K562 (cell line): ENCODE results near the gene CRYAB. TPM values are rescaled to one million over a fixed set of nuclear protein-coding genes. Genes with fewer than 3 reads are reported as not detected.

ENCODE experiments used
- ATAC-seq: fragments of 200-7000 bp; cut with Tn5 transposase; 3 replicates; pipeline ENCODE4 v1.9.1; 2020; ENCODE audit warnings: moderate library complexity
- BruUV-seq: library from RNA; stranded (reverse); fragments of 400-500 nt; replicated peaks from 2 replicates; lab custom pipeline; 2021; lab: Mats Ljungman, UMichigan
- CTCF ChIA-PET: fragments of 300-600 bp; formaldehyde crosslinking; extraction: SDS; loops from one replicate; lab custom pipeline; 2021; ENCODE audit warnings: low intra/inter-chr PET ratio; lab: Yijun Ruan, JAX
- POLR2A ChIA-PET: fragments of 300-600, 350-650 bp; sonication (Branson Sonifier 250); formaldehyde crosslinking; extraction: SDS; loops from one replicate; lab custom pipeline; 2021; ENCODE audit warnings: antibody characterized with exemption, inconsistent platforms; lab: Yijun Ruan, JAX
- DNase-seq, 4 experiments: peaks; one replicate each; pipeline versions ENCODE4 v3.0.0 to v3.0.0-alpha.2; 2011 to 2018; ENCODE audit warnings: low spot score in 3 of 4, mixed read lengths in 3 of 4; ENCODE audit errors: extremely low read depth in 1 of 4
- FAIRE-seq: peaks from 2 replicates; lab custom pipeline; 2011; peaks lifted over from hg19 to GRCh38; lab: Jason Lieb, UNC
- H2AFZ ChIP-seq: 2 replicates; pipeline ENCODE4 v1.6.0; 2011; ENCODE audit warnings: low read depth, low read length, control low read depth, inconsistent platforms
- H3K27ac ChIP-seq: fragments of 200-600 bp; 3 replicates; pipeline ENCODE4 v1.8.0; 2011; ENCODE audit warnings: low read depth, mild to moderate bottlenecking, control low read depth, inconsistent platforms, low read length, moderate library complexity, mixed read lengths; ENCODE audit errors: extremely low read depth
- H3K27me3 ChIP-seq, 2 experiments: fragments of 300-600 bp in 1 of 2; 2 replicates in 1 of 2; 3 replicates in 1 of 2; pipeline versions ENCODE4 v1.6.0 to v1.8.0; 2011; ENCODE audit warnings: inconsistent platforms in 2 of 2, low read length in 2 of 2, mild to moderate bottlenecking in 1 of 2, mixed read lengths in 1 of 2, moderate library complexity in 1 of 2; ENCODE audit not compliant: control insufficient read depth in 2 of 2, insufficient read depth in 2 of 2
- H3K36me3 ChIP-seq: fragments of 300-600 bp; 3 replicates; pipeline ENCODE4 v1.8.0; 2011; ENCODE audit warnings: mild to moderate bottlenecking, low read length, inconsistent platforms; ENCODE audit not compliant: control insufficient read depth, insufficient read depth
- H3K4me1 ChIP-seq, 2 experiments: fragments of 200-600 bp in 1 of 2; replicated peaks in 1 of 2; 2 replicates in 1 of 2; 3 replicates in 1 of 2; pipeline versions ENCODE4 v1.5.1 to v1.8.0; 2011; ENCODE audit warnings: inconsistent platforms in 2 of 2, low read length in 2 of 2, mild to moderate bottlenecking in 1 of 2, mixed read lengths in 1 of 2, moderate library complexity in 1 of 2; ENCODE audit not compliant: control insufficient read depth in 2 of 2, insufficient read depth in 2 of 2
- H3K4me2 ChIP-seq: 2 replicates; pipeline ENCODE4 v1.6.1; 2011; ENCODE audit warnings: low read length, control low read depth, inconsistent platforms, mixed read lengths; ENCODE audit not compliant: insufficient read depth
- H3K4me3 ChIP-seq: fragments of 200-600 bp; sonication (generic), shearing (Covaris generic); 2 replicates; pipeline ENCODE4 v1.5.1; 2016; ENCODE audit warnings: control low read depth, inconsistent platforms
- H3K79me2 ChIP-seq: fragments of 200-600 bp; 3 replicates; pipeline ENCODE4 v1.8.0; 2011; ENCODE audit warnings: low read length, inconsistent platforms; ENCODE audit not compliant: control insufficient read depth, insufficient read depth
- H3K9ac ChIP-seq, 2 experiments: 2 replicates each; pipeline versions ENCODE4 v1.6.0 to v1.6.1; 2011; ENCODE audit warnings: low read depth in 2 of 2, low read length in 2 of 2, control low read depth in 1 of 2, inconsistent platforms in 1 of 2, mild to moderate bottlenecking in 1 of 2, mixed read lengths in 1 of 2; ENCODE audit not compliant: insufficient read depth in 1 of 2
- H3K9me1 ChIP-seq: one replicate; pipeline ENCODE4 v1.6.0; 2011; ENCODE audit warnings: inconsistent platforms, mild to moderate bottlenecking, low read length, moderate library complexity; ENCODE audit not compliant: control insufficient read depth, insufficient read depth
- H3K9me3 ChIP-seq: replicated peaks from 2 replicates; pipeline ENCODE4 v1.5.1; 2011; ENCODE audit warnings: low read depth, low read length, inconsistent platforms; ENCODE audit not compliant: control insufficient read depth, insufficient read depth
- H4K20me1 ChIP-seq: replicated peaks from 2 replicates; pipeline ENCODE4 v1.6.1; 2011; ENCODE audit warnings: low read length, inconsistent platforms, mixed read lengths; ENCODE audit not compliant: control insufficient read depth, insufficient read depth
- COPS2 ChIP-seq: fragments of 450-650 bp; conservative IDR thresholded peaks from 2 replicates; pipeline ENCODE4 v1.6.1; 2016; ENCODE audit warnings: mild to moderate bottlenecking, moderate library complexity
- DEAF1 ChIP-seq: fragments of 450-650 bp; formaldehyde crosslinking; IDR thresholded peaks from 2 replicates; pipeline ENCODE4 v1.4.0; 2020; ENCODE audit warnings: mild to moderate bottlenecking, moderate library complexity
- ETS2 ChIP-seq: IDR thresholded peaks from 2 replicates; pipeline ENCODE4 v1.6.1; 2016; ENCODE audit warnings: borderline replicate concordance, missing genetic modification characterization, mild to moderate bottlenecking, moderate library complexity, missing compliant biosample characterization; ENCODE audit not compliant: poor library complexity, severe bottlenecking
- HEY1 ChIP-seq: fragments of 250-450 bp; sonication (Bioruptor Pico); IDR thresholded peaks from 2 replicates; pipeline ENCODE4 v1.5.0; 2020; ENCODE audit warnings: mild to moderate bottlenecking, moderate library complexity, borderline replicate concordance
- IRF2 ChIP-seq: sonication (generic); formaldehyde crosslinking; IDR thresholded peaks from 2 replicates; pipeline ENCODE4 v1.8.1; 2022; ENCODE audit warnings: mild to moderate bottlenecking, missing genetic modification reagents
- KLF13 ChIP-seq: fragments of 450-650 bp; IDR thresholded peaks from 2 replicates; pipeline ENCODE4 v1.6.1; 2016; ENCODE audit warnings: missing genetic modification characterization, low read depth, mild to moderate bottlenecking, missing compliant biosample characterization, moderate library complexity, borderline replicate concordance
- PCBP2 ChIP-seq: fragments of 200-400 bp; formaldehyde crosslinking; IDR thresholded peaks from 2 replicates; pipeline ENCODE4 v1.6.1; 2018; ENCODE audit warnings: low read length, low read depth, mild to moderate bottlenecking, moderate library complexity; ENCODE audit not compliant: poor library complexity, severe bottlenecking
- TCF7 ChIP-seq: sonication (generic); IDR thresholded peaks from 2 replicates; pipeline ENCODE4 v1.6.1; 2016; ENCODE audit warnings: antibody characterized with exemption, borderline replicate concordance
- TOE1 ChIP-seq, 2 experiments: fragments of 450-650 bp in 1 of 2; sonication (generic) in 1 of 2; formaldehyde crosslinking in 1 of 2; IDR thresholded peaks; 2 replicates each; pipeline versions ENCODE4 v1.7.1 to v1.8.0; 2016 to 2022; ENCODE audit warnings: borderline replicate concordance in 2 of 2, mild to moderate bottlenecking in 2 of 2, antibody characterized with exemption in 1 of 2, inconsistent platforms in 1 of 2, low read depth in 1 of 2, missing genetic modification reagents in 1 of 2, moderate library complexity in 1 of 2
- TRIM28 ChIP-seq: fragments of 450-650 bp; IDR thresholded peaks from 2 replicates; pipeline ENCODE4 v1.6.1; 2017
- U2AF2 ChIP-seq: fragments of 200-400 bp; formaldehyde crosslinking; optimal IDR thresholded peaks from 2 replicates; pipeline ENCODE3; 2017; ENCODE audit warnings: low read depth, mild to moderate bottlenecking, low read length
- USF2 ChIP-seq: sonication (generic); formaldehyde crosslinking; IDR thresholded peaks from 2 replicates; pipeline ENCODE4 v1.5.0; 2020; ENCODE audit warnings: missing genetic modification reagents
- ZNF668 ChIP-seq: fragments of 250-450 bp; sonication (Bioruptor Pico); IDR thresholded peaks from 2 replicates; pipeline ENCODE4 v1.8.0; 2022; ENCODE audit warnings: mild to moderate bottlenecking, inconsistent platforms
- ZNF766 ChIP-seq: fragments of 200-800 bp; sonication (Bioruptor generic); conservative IDR thresholded peaks from 2 replicates; pipeline ENCODE4 v1.6.1; 2016; ENCODE audit warnings: missing genetic modification characterization, missing compliant biosample characterization
- WGBS: fragments of 100-300 bp; shearing (Covaris generic); methylation state at CpG from one replicate; pipeline ENCODE4 v1.1.6; 2016; ENCODE audit warnings: low coverage, mixed read lengths; ENCODE audit not compliant: insufficient coverage; ENCODE audit errors: missing lambda C conversion rate; 5-methylcytosine and 5-hydroxymethylcytosine counted together
- in situ Hi-C: fragments of 300-500 bp; cut with MboI; formaldehyde crosslinking; loops from 4 replicates; pipeline ENCODE4 v1.15.0; 2018; ENCODE audit warnings: inconsistent platforms, mixed read lengths
- intact Hi-C: fragments of 100-400 bp; cut with micrococcal nuclease; formaldehyde crosslinking; loops from 2 replicates; pipeline ENCODE4 v1.14.2; 2022
- polyA plus RNA-seq, 8 experiments: library from polyadenylated mRNA; depleted of rRNA in 4 of 8; stranded (reverse) in 5 of 8; unstranded in 3 of 8; fragments of >200 nt; fragmentation: Nextera tagmentation in 2 of 8; fragmentation: Illumina TruSeq in 1 of 8; extraction: Ambion mirVana in 2 of 8; extraction: Trizol in 1 of 8; gene quantifications; 2 replicates each; pipeline versions ENCODE4 v1.2.1 to v1.2.3, GENCODE V29; 2011 to 2014; ENCODE audit warnings: inconsistent platforms in 1 of 8, missing spikeins in 1 of 8
- total RNA-seq, 7 experiments: library from RNA; depleted of rRNA in 6 of 7; stranded (reverse); fragments of >200 nt in 6 of 7; fragmentation: Illumina TruSeq in 2 of 7; extraction: Trizol in 2 of 7; gene quantifications; 2 replicates each; pipeline versions ENCODE4 v1.2.1 to v1.2.3, GENCODE V29; 2011 to 2021; ENCODE audit warnings: low replicate concordance in 1 of 7

CRYAB gene
- total and polyA plus RNA-seq, 9 of the 15 experiments (the other 6 are each of a cell fraction or from before 2014, with no cell fraction given), result 0.83 to 7.5 (median 3.6) TPM

- WGBS, result 86% methylated on average over 2 of the region's 2 CpGs
- Histone ChIP-seq H3K4me2 (no peak overlapping the region), H3K9me3 (no peaks in the 10 kb centered on the region), H3K4me1 (peaks cover 18 to 25% of the 10 kb centered on the region in 2 experiments), H3K9me1 (no peaks in the 10 kb centered on the region), H2AFZ (no peak overlapping the region), H3K4me3 (no peak overlapping the region), H4K20me1 (no peaks in the 10 kb centered on the region), H3K36me3 (no peaks in the 10 kb centered on the region), H3K79me2 (no peaks in the 10 kb centered on the region), H3K9ac (no peak overlapping the region), H3K27ac (no peak overlapping the region), H3K27me3 (no peaks in the 10 kb centered on the region)
- ATAC-seq (no peak), FAIRE-seq (no peak), DNase-seq (no peak)
- CTCF ChIA-PET, result no interaction called here
- BruUV-seq, result no TSS peak
- intact Hi-C loops (no loop called here), in situ Hi-C loops (no loop called here)
- TF ChIP-seq ETS2 (no peak), TCF7 (no peak), ZNF766 (CRISPR knock-in tag) (no peak), DEAF1 (CRISPR knock-in tag) (no peak), TOE1 (IDR thresholded peaks at IDR 0.05; ENCODE audit: borderline replicate concordance) (no peak), TOE1 (CRISPR knock-in tag; IDR thresholded peaks at IDR 0.05; ENCODE audit: borderline replicate concordance, low read depth) (no peak), PCBP2 (no peak), KLF13 (tag) (no peak), IRF2 (CRISPR knock-in tag) (no peak), USF2 (no peak), U2AF2 (no peak), COPS2 (no peak), ZNF668 (no peak), HEY1 (CRISPR knock-in tag) (no peak), TRIM28 (no peak)
- POLR2A ChIA-PET, result no interaction called here
Measured at GRCh38 chr11:111920908-111921307, 9.3 kb upstream of the CRYAB start.
